HUES48 (cell line): ENCODE measurements around the gene FCN1.

ENCODE experiments used
- H3K27ac ChIP-seq: one replicate; pipeline ENCODE4 v1.7.0; 2013; ENCODE audit warnings: low read depth, low read length, inconsistent platforms
- H3K27me3 ChIP-seq: 2 replicates; pipeline ENCODE4 v1.6.1; 2013; ENCODE audit warnings: mild to moderate bottlenecking, low read length; ENCODE audit not compliant: control insufficient read depth, insufficient read depth
- H3K36me3 ChIP-seq: 2 replicates; pipeline ENCODE4 v1.6.1; 2013; ENCODE audit warnings: low read length; ENCODE audit not compliant: control insufficient read depth, insufficient read depth
- H3K4me1 ChIP-seq: 2 replicates; pipeline ENCODE4 v1.6.1; 2013; ENCODE audit warnings: mild to moderate bottlenecking, low read length; ENCODE audit not compliant: control insufficient read depth, insufficient read depth
- H3K4me3 ChIP-seq: 2 replicates; pipeline ENCODE4 v1.5.1; 2013; ENCODE audit warnings: mild to moderate bottlenecking, low read depth, low read length
- H3K9ac ChIP-seq: 2 replicates; pipeline ENCODE4 v1.6.1; 2013; ENCODE audit warnings: mild to moderate bottlenecking, low read depth, low read length, moderate library complexity
- H3K9me3 ChIP-seq: 2 replicates; pipeline ENCODE4 v1.6.1; 2013; ENCODE audit warnings: low read length; ENCODE audit not compliant: control insufficient read depth, insufficient read depth

Gene FCN1

DNA sequence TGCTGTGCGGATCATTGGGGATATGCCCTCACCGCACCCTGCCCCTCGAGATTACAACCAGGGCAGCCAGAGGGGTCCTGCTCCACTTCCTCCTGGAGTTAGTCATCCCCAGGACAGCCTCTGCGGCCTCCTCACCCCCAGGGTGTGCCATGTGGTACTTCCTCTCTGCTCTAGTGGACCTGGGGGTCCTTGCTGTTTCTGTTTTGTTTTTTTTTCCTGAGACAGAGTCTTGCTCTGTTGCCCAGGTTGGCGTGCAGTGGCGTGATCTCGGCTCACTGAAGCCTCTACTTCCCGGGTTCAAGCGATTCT lies 5.2 kb upstream of the FCN1 start:
- Histone ChIP-seq H3K36me3 (no peaks in the 10 kb centered on the region), H3K9me3 (peaks cover 5% of the 10 kb centered on the region; the same call in 1 of the 2 replicates), H3K9ac (no peak overlapping the region)

DNA sequence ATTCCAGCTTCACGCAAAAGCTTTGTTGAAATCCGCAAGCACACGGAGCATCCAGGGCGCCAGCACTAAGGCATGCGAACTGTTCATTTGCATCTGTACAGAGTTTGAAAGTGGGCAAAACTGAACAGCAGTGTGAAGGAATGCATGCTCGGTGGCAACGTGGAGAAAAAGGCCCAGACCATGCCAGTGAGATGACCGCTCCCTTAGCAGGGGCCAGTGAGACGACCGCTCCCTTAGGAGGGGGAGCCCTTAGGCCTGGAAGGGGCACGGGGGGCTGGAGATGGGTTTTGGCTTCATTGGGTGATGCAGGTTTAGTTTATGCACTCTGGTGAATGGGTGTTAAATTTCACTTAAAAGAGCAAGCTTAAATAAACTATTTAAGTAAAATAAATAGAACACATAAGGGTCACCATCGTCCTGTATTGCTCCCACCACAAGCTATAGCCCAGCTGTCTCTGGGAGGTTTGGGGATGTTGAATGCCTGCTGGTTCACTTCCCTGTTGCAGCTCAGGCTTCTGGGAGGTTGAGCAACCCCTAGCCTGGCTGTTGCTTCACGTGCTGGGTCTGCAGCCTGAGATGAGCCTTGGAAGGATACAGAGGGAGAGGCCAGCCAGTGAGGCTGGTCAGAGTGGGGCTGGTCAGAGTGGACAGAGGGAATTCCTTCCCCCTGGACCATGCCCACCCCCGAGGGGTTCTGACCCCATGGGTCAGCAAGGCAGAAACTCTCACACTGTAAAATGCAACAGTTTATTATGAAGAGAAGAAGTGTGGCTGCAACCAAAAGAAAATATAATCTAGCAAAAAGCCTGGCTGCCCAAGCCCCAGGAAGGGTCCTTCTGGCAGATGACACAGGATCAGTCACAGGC lies 4.6 kb upstream of the FCN1 start:
- Histone ChIP-seq H3K4me3 (no peak overlapping the region), H3K9me3 (peaks cover 5% of the 10 kb centered on the region; the same call in 1 of the 2 replicates), H3K27me3 (no peaks in the 10 kb centered on the region), H3K36me3 (no peaks in the 10 kb centered on the region), H3K4me1 (no peaks in the 10 kb centered on the region), H3K27ac (no peak overlapping the region), H3K9ac (no peak overlapping the region)

More for the DNA sequence above, 5.2 kb upstream of the FCN1 start:
- Histone ChIP-seq H3K4me3 (no peak overlapping the region), H3K4me1 (no peaks in the 10 kb centered on the region), H3K27me3 (no peaks in the 10 kb centered on the region), H3K27ac (no peak overlapping the region)

DNA sequence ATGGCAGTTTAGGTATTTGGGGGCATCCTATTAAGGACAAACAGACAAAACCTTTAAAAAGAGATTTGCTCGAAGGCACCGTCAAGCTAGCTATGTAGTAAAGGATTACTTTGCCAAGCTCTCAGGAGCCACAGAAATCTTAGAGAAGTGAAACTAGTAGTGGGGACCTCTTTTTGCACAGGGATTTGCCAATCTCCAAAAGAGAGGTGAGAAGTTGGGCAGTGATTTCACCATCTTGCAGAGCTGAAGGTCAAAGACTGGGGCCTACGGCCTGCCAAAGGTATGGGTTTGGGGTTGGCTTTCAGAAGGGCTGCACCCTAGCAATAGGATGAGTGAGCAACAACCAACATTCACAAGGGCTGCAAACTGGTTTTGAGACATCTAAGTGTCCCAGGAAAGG lies 1.6 kb upstream of the FCN1 start:
- no peak overlapping the region for H3K27ac ChIP-seq
- H3K9ac ChIP-seq: no peak overlapping the region
- H3K9me3 ChIP-seq: peaks cover 5% of the 10 kb centered on the region; the same call in 1 of the 2 replicates
- no peaks in the 10 kb centered on the region for H3K36me3 ChIP-seq
- H3K4me1 ChIP-seq: no peaks in the 10 kb centered on the region
- no peaks in the 10 kb centered on the region for H3K27me3 ChIP-seq
- no peak overlapping the region for H3K4me3 ChIP-seq

DNA sequence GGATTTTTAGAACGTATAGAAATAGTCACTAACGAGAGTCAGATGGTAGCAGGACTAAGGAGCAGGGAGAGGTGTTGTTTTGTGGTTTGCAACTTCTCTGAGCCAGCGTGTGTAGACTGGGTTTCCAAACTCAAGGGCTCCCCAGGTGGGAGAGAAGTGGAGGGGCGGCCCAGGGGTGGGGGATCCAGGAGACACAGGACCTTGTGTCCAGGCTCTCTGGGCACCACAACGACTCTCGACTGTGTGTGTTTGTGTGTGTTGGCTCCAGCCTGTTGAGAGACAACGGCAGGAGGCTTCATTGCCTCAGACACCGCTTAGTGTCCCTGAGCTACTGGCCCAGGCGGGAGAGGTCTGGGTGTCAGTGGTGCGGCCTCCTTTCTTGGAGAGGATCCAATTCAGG lies 934 bp upstream of the FCN1 start:
- H3K36me3 ChIP-seq: no peaks in the 10 kb centered on the region
- H3K4me3 ChIP-seq: no peak overlapping the region
- no peaks in the 10 kb centered on the region for H3K4me1 ChIP-seq
- peaks cover 5% of the 10 kb centered on the region; the same call in 1 of the 2 replicates for H3K9me3 ChIP-seq
- H3K27me3 ChIP-seq: no peaks in the 10 kb centered on the region
- no peak overlapping the region for H3K27ac ChIP-seq
- no peak overlapping the region for H3K9ac ChIP-seq

DNA sequence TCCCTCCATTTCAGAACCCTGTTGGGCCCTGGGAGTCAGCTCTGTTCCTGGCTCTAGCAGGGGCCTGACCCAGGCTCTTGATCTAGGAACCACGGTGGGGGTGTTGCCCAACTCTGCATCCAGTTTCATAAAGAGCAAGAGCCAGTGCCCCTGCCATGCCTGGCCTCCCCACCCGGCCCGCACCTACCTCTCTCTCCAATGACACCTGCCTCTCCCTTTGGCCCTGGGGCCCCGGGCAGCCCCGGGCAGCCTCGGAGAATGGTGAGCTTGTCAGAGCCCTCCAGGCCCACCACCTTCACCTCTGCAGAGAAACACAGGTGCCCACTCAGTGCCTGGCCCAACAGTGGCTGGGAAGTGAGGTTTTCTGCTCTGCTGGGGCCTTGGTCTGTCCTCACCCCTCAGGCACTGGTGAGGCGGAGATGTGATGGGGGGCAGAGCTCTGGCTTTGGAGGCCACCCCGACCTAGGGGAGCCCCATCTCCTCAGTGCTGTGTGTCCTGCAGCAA lies 1.5 kb downstream of the FCN1 start:
- Histone ChIP-seq H3K4me3 (no peak overlapping the region), H3K36me3 (no peaks in the 10 kb centered on the region), H3K9ac (no peak overlapping the region), H3K4me1 (no peaks in the 10 kb centered on the region), H3K9me3 (peaks cover 5% of the 10 kb centered on the region; the same call in 1 of the 2 replicates), H3K27ac (no peak overlapping the region), H3K27me3 (no peaks in the 10 kb centered on the region)

DNA sequence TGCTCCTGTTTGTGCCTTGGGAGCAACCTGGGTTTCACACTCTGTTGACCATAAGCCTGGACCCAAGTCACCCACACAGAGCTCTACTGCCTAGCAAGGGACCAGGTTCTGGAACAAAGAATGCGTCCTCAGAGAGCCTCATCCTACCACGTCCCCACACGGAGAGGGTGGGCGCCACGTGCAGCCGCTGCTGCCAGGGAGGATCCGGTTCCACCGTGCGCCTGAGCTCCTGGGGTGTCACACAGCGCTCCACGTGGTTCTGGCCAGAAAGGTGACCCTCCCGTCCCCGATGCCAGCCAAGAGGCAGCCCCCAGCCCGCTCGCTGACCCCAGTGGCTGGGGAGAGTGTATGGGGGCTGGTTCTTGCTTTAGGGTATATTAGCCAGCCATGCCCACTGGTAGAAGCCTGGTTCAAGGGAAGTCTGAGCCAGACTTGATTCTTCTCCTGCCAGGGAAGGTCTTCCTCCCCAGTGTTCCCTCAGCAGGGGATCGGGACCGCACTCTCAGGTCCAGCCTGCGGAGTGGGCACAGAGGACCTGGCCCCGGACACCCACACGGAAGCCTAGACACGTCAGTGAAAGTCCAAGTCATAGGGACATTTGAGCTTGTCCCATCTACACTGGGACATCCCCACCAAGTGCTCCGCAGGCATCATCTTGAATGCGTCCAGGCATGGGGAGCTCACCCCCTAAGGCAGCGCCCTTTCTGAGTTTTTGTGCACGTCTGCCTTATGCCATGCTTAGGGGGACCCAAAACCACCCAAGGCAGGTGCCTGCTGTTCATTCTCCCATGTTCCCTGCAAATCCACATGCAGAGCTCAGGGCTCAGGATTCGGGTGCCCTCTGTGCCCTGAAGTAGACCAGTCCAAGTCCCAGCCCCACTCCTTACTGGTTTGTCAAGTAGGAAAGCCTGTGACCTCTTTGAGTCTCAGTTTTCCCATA lies 2.4 kb downstream of the FCN1 start:
- Histone ChIP-seq H3K9me3 (peaks cover 5% of the 10 kb centered on the region; the same call in 1 of the 2 replicates), H3K27ac (no peak overlapping the region), H3K4me3 (no peak overlapping the region), H3K36me3 (no peaks in the 10 kb centered on the region), H3K9ac (no peak overlapping the region), H3K4me1 (no peaks in the 10 kb centered on the region), H3K27me3 (no peaks in the 10 kb centered on the region)

DNA sequence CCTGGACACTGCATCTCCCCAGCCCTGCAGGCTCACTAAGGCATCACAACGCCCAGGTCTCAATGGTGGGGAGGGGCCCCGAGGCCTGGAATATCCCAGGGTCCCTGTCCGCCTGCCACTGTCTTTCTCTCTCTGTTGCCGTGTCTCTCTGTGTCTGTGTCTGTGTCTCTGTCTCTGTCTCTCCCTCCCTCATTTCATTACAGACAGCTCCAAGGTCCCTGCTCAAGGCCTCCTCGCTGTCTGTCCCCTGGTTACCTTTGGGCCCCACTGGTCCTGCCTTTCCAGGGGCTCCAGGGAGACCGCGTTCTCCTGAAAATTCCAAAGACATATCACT lies 3.2 kb downstream of the FCN1 start:
- Histone ChIP-seq H3K9me3 (peaks cover under 1% of the 10 kb centered on the region; the same call in 1 of the 2 replicates), H3K27me3 (no peaks in the 10 kb centered on the region), H3K4me3 (no peak overlapping the region), H3K9ac (no peak overlapping the region), H3K4me1 (no peaks in the 10 kb centered on the region), H3K27ac (no peak overlapping the region), H3K36me3 (no peaks in the 10 kb centered on the region)

DNA sequence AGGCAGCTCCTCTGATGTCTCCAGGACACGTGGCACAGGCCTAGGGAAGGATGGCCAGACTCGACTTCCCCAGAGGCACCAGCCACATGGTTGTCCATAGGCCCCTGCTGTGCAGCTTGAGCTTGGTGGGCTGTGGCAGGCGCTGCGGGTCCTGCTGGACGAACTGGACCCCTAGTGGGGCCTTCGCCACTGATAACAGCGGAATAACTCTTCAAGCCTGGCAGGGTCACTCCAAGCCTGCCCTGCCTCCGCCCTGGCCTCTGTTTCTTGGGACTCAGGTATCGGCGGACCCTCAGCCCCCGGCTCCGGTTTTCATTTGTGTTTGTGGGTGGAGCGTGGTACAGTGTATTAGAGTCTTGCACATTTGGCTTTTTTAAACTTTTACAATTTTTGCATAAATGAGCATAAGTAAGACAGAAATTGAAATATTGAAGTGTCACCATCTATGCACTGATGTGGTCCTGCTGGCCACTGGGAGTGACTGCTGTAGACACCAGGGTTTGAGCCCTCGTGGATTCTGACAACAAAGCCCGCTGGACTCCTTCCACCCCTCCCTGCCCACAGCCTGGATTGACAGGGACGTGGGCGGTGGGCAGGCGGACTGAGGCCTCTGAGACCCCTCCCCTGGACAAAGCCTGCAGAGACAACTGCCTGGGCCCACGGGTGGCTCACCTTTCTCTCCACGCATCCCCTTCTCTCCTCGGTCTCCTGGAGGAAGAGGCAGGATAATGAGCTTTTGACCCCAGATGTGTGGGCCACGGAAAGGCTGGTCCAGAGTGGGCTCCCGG lies 3.8 kb downstream of the FCN1 start:
- Histone ChIP-seq H3K4me1 (no peaks in the 10 kb centered on the region), H3K27me3 (no peaks in the 10 kb centered on the region), H3K36me3 (no peaks in the 10 kb centered on the region), H3K27ac (no peak overlapping the region), H3K9ac (no peak overlapping the region), H3K9me3 (no peaks in the 10 kb centered on the region), H3K4me3 (no peak overlapping the region)

DNA sequence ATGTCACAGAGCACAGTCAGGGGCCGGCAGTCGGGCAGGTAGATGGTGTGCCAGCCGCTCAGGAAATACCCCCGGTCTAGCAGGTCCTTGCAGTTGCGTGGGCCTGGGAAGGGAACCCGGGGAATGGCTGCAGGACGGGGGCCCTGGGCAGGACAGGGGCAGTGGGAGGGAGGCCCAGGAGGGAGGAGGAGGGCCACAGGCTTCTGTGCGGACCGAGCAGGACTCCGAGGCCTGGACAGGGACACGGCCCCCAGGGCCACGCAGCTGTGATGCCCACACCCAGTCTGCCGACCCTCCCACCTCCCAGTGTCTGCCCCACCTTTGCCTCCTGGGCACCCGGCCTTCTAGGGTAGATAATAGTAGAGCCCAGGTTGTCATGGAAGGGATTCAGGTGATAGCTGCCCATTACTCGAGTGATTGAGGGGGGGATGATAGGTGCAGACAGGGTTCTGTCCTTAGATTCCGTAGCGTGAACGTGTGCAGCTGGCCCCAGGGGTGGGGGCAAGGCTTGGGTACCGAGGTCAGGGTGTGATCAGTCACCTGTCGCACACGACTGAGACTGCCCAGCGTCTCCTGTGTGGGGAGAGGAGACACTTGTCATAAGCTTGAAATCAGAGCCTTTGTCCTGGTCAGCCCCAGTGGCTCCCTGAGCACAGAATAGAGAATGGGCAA lies 4.5 kb downstream of the FCN1 start:
- Histone ChIP-seq H3K9ac (no peak overlapping the region), H3K4me3 (no peak overlapping the region), H3K4me1 (no peaks in the 10 kb centered on the region), H3K36me3 (no peaks in the 10 kb centered on the region), H3K27ac (no peak overlapping the region), H3K27me3 (no peaks in the 10 kb centered on the region), H3K9me3 (no peaks in the 10 kb centered on the region)

DNA sequence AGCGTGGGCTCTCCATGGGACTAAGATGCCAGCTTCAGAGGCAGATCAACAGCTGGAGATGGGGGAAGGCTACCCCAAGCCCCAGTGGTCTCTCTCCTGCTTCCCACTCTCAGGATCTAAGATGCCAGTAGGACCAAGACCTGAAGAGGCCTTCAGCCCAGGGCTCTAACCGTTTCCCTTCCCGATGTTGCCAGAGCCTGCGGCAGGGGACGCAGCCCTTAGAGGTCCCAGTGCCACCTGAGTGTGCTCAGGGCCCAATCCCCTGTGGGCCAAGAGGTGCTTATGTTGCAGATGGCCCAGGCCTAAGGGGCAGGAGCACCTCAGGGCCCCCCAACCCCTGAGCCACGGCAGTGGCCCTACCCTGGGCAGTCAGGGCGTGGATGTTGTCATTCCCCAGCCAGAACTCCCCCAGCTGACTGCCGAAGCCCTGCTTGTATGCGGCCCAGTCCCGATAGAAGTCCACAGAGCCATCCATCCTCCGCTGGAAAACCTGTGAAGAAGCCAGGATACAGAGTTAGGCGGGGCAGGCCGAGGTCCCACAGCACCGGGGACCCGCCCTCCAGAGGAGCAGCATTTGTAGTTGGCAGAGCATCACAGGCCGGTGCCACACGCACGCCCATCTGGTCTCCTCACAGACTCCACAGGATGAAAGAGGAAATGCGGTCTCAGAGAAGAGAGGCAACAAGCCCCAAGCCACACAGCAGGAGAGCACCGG lies 5.4 kb downstream of the FCN1 start:
- Histone ChIP-seq H3K36me3 (no peaks in the 10 kb centered on the region), H3K27me3 (no peaks in the 10 kb centered on the region), H3K4me3 (no peak overlapping the region), H3K9ac (no peak overlapping the region), H3K9me3 (no peaks in the 10 kb centered on the region), H3K4me1 (no peaks in the 10 kb centered on the region), H3K27ac (no peak overlapping the region)
